Endothelial cell of umbilical vein (primary cell): ENCODE data around the gene SORCS1. TPM values are rescaled to one million over a fixed set of nuclear protein-coding genes. Genes with fewer than 3 reads are reported as not detected.
"Not testable (repeated sequence)": the region's sequence is repeated elsewhere in the genome, so short reads cannot be mapped to it uniquely, and the experiment has no call there.

ENCODE experiments used
- BruUV-seq: library from RNA; stranded (reverse); fragments of 400-500 nt; replicated peaks from 2 replicates; lab custom pipeline; 2021; lab: Mats Ljungman, UMichigan
- CTCF ChIA-PET: fragments of 300-600, 350-600 bp; sonication (Branson Sonifier 250); formaldehyde crosslinking; loops from one replicate; lab custom pipeline; 2021; ENCODE audit warnings: antibody characterized with exemption, inconsistent platforms; lab: Charles Lee
- POLR2A ChIA-PET: fragments of 300-600, 350-600 bp; sonication (Branson Sonifier 250); formaldehyde crosslinking; loops from one replicate; lab custom pipeline; 2021; ENCODE audit warnings: antibody characterized with exemption, inconsistent platforms; lab: Charles Lee
- DNase-seq: peaks from one replicate; pipeline ENCODE4 v3.0.0-alpha.2; 2011; ENCODE audit warnings: low read depth, low spot score
- FAIRE-seq: peaks from 2 replicates; lab custom pipeline; 2011; peaks lifted over from hg19 to GRCh38; lab: Jason Lieb, UNC
- H2AFZ ChIP-seq: 2 replicates; pipeline ENCODE4 v1.6.0; 2012; ENCODE audit warnings: low read depth, low read length, control low read depth, inconsistent platforms
- H3K27ac ChIP-seq: 2 replicates; pipeline ENCODE4 v1.5.1; 2011; ENCODE audit warnings: low read depth, mild to moderate bottlenecking, control low read depth, low read length, moderate library complexity; ENCODE audit not compliant: insufficient read depth
- H3K27me3 ChIP-seq, 2 experiments: 2 replicates each; pipeline versions ENCODE4 v1.6.0 to v1.6.1; 2011; ENCODE audit warnings: low read length in 2 of 2, mixed read lengths in 1 of 2; ENCODE audit not compliant: control insufficient read depth in 2 of 2, insufficient read depth in 2 of 2
- H3K36me3 ChIP-seq, 2 experiments: 2 replicates in 1 of 2; 3 replicates in 1 of 2; pipeline ENCODE4 v1.5.1; 2011; ENCODE audit warnings: low read length in 2 of 2, mild to moderate bottlenecking in 1 of 2, moderate library complexity in 1 of 2; ENCODE audit not compliant: control insufficient read depth in 2 of 2, insufficient read depth in 2 of 2; ENCODE audit errors: extremely low read depth in 1 of 2
- H3K4me1 ChIP-seq: 3 replicates; pipeline ENCODE4 v1.5.1; 2011; ENCODE audit warnings: mild to moderate bottlenecking, low read length; ENCODE audit not compliant: control insufficient read depth, insufficient read depth; ENCODE audit errors: extremely low read depth
- H3K4me2 ChIP-seq: 2 replicates; pipeline ENCODE4 v1.6.1; 2011; ENCODE audit warnings: low read length, control low read depth, mixed read lengths; ENCODE audit not compliant: insufficient read depth
- H3K4me3 ChIP-seq, 3 experiments: fragments of 200-600 bp in 1 of 3; sonication (generic), shearing (Covaris generic) in 1 of 3; replicated peaks in 1 of 3; 2 replicates each; pipeline ENCODE4 v1.5.1; 2011 to 2016; ENCODE audit warnings: control low read depth in 3 of 3, low read length in 3 of 3, mild to moderate bottlenecking in 2 of 3, inconsistent platforms in 1 of 3, low read depth in 1 of 3, moderate library complexity in 1 of 3; ENCODE audit not compliant: insufficient read depth in 1 of 3
- H3K79me2 ChIP-seq: 2 replicates; pipeline ENCODE4 v1.6.0; 2012; ENCODE audit warnings: low read length, inconsistent platforms; ENCODE audit not compliant: control insufficient read depth, insufficient read depth
- H3K9ac ChIP-seq: replicated peaks from 2 replicates; pipeline ENCODE3; 2011; ENCODE audit warnings: low read length, control low read depth; ENCODE audit not compliant: insufficient read depth; ENCODE audit errors: extremely low read depth
- H3K9me1 ChIP-seq: replicated peaks from 3 replicates; pipeline ENCODE4 v1.6.0; 2011; ENCODE audit warnings: mild to moderate bottlenecking, low read length; ENCODE audit not compliant: control insufficient read depth, insufficient read depth; ENCODE audit errors: extremely low read depth
- H3K9me3 ChIP-seq: replicated peaks from 2 replicates; pipeline ENCODE4 v1.5.1; 2012; ENCODE audit warnings: low read length, inconsistent platforms; ENCODE audit not compliant: control insufficient read depth, insufficient read depth
- H4K20me1 ChIP-seq: replicated peaks from 2 replicates; pipeline ENCODE3; 2011; ENCODE audit warnings: mild to moderate bottlenecking, low read length; ENCODE audit not compliant: control insufficient read depth, insufficient read depth; ENCODE audit errors: extremely low read depth
- FOS ChIP-seq: IDR thresholded peaks from 2 replicates; pipeline ENCODE4 v1.6.1; 2011; ENCODE audit warnings: mild to moderate bottlenecking, low read length, moderate library complexity, borderline replicate concordance; ENCODE audit not compliant: insufficient read depth
- dilution Hi-C: fragments of 300-500 bp; cut with MboI; formaldehyde crosslinking; loops from one replicate; pipeline ENCODE4 v1.15.0; 2019; ENCODE audit warnings: low sequenced_read_pairs; ENCODE audit not compliant: extremely low pct_ligation_motif_present
- intact Hi-C: fragments of 100-400 bp; cut with micrococcal nuclease; formaldehyde crosslinking; loops from one replicate; pipeline ENCODE4 v1.10.0; 2022
- polyA plus RNA-seq, 4 experiments: library from polyadenylated mRNA; depleted of rRNA in 3 of 4; stranded (reverse) in 3 of 4; unstranded in 1 of 4; fragments of >200 nt; gene quantifications; 2 replicates each; pipeline versions ENCODE4 v1.2.1 to v1.2.3, GENCODE V29; 2011 to 2012; ENCODE audit warnings: missing spikeins in 1 of 4
- total RNA-seq: library from RNA; stranded (reverse); gene quantifications from 2 replicates; pipeline ENCODE4 v1.2.3, GENCODE V29; 2021

SORCS1 gene
- total and polyA plus RNA-seq, 2 donors (not counting 3 experiments of a cell fraction or from before 2014, with no cell fraction given), result not detected

- Histone ChIP-seq H3K4me2 (no peak overlapping the region), H3K27me3 (no peaks in the 10 kb centered on the region), H3K4me1 (no peaks in the 10 kb centered on the region), H3K9me3 (peaks cover 5% of the 10 kb centered on the region), H4K20me1 (no peaks in the 10 kb centered on the region), H3K79me2 (no peaks in the 10 kb centered on the region), H3K9ac (no peak overlapping the region), H3K27ac (no peak overlapping the region), H2AFZ (no peak overlapping the region), H3K9me1 (no peaks in the 10 kb centered on the region), H3K4me3 (no peak overlapping the region), H3K36me3 (no peaks in the 10 kb centered on the region)
- ChIA-PET CTCF (no interaction called here), POLR2A (no interaction called here)
- no TSS peak for BruUV-seq
- no peak for TF ChIP-seq FOS
- dilution Hi-C loops, result no loop called here
- FAIRE-seq (no peak), DNase-seq (no peak)
- intact Hi-C loops, result no loop called here
Observed at GRCh38 chr10:107025676-107026075, 138.8 kb downstream of the SORCS1 start.

DNA sequence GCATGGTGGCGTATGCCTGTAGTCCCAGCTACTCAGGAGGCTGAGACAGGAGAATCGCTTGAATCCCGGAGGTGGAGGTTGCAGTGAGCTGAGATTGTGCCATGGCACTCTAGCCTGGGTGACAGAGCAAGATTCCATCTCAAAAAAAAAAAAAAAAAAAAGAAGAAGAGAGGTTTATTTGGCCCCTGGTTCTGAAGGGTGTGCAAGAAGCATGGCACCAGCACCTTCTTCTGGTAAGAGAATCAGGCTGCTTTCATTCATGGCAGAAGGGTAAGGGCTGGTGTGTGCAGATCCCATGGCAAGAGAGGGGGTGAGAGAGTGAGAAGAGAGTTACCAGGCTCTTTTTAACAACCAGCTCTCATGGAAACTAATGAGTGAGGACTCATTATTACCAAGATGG, 140.5 kb downstream of the SORCS1 start:
- H3K9me3 ChIP-seq, dilution Hi-C loops, BruUV-seq: not testable (repeated sequence)

More for the DNA sequence above, 140.5 kb downstream of the SORCS1 start:
- POLR2A ChIA-PET, H3K9me1 ChIP-seq, H3K4me2 ChIP-seq, DNase-seq, H3K79me2 ChIP-seq, H3K27ac ChIP-seq, H3K4me3 ChIP-seq, H3K9ac ChIP-seq, intact Hi-C loops, FAIRE-seq, H4K20me1 ChIP-seq, H3K36me3 ChIP-seq, H3K27me3 ChIP-seq, H2AFZ ChIP-seq, CTCF ChIA-PET, H3K4me1 ChIP-seq: not testable (repeated sequence)
